Panc1 (cell line): ENCODE data around the gene KMT2D. TPM values are rescaled to one million over a fixed set of nuclear protein-coding genes. Genes with fewer than 3 reads are reported as not detected.

ENCODE experiments used
- ATAC-seq: fragments of 200-7000 bp; cut with Tn5 transposase; 2 replicates; pipeline ENCODE4 v1.9.1; 2020; ENCODE audit warnings: mild to moderate bottlenecking, moderate library complexity
- BruUV-seq: library from RNA; stranded (reverse); fragments of 400-500 nt; replicated peaks from 2 replicates; lab custom pipeline; 2021; lab: Mats Ljungman, UMichigan
- CTCF ChIA-PET: fragments of 300-600 bp; sonication (Branson Sonifier 250); formaldehyde crosslinking; loops from one replicate; lab custom pipeline; 2022; ENCODE audit warnings: antibody characterized with exemption; lab: Charles Lee
- POLR2A ChIA-PET: fragments of 300-600 bp; sonication (Branson Sonifier 250); formaldehyde crosslinking; loops from one replicate; lab custom pipeline; 2022; ENCODE audit warnings: antibody characterized with exemption; lab: Charles Lee
- DNase-seq: peaks from one replicate; pipeline ENCODE4 v3.0.0-alpha.2; 2010; ENCODE audit warnings: low read depth, low spot score
- H3K27ac ChIP-seq: 2 replicates; pipeline ENCODE4 v1.5.1; 2011; ENCODE audit warnings: mild to moderate bottlenecking, low read length, inconsistent platforms
- H3K27me3 ChIP-seq: fragments of 200-500 bp; sonication (Bioruptor generic); 2 replicates; pipeline ENCODE4 v1.6.0; 2014; ENCODE audit warnings: low read length, inconsistent platforms; ENCODE audit not compliant: control insufficient read depth, insufficient read depth
- H3K36me3 ChIP-seq: fragments of 200-500 bp; sonication (Bioruptor generic); 2 replicates; pipeline ENCODE4 v1.5.1; 2014; ENCODE audit warnings: inconsistent platforms, mild to moderate bottlenecking, low read length, moderate library complexity; ENCODE audit not compliant: control insufficient read depth, insufficient read depth
- H3K4me1 ChIP-seq: 2 replicates; pipeline ENCODE4 v1.5.1; 2011; ENCODE audit warnings: inconsistent platforms, mild to moderate bottlenecking, low read length, moderate library complexity; ENCODE audit not compliant: control insufficient read depth, insufficient read depth
- H3K4me3 ChIP-seq, 2 experiments: 2 replicates each; pipeline ENCODE4 v1.5.1; 2011 to 2012; ENCODE audit warnings: low read depth in 2 of 2, low read length in 2 of 2, mild to moderate bottlenecking in 2 of 2, inconsistent platforms in 1 of 2, moderate library complexity in 1 of 2
- H3K9me3 ChIP-seq: fragments of 200-500 bp; sonication (Bioruptor generic); 2 replicates; pipeline ENCODE4 v1.5.1; 2014; ENCODE audit warnings: low read depth, mild to moderate bottlenecking, inconsistent platforms, low read length, moderate library complexity; ENCODE audit not compliant: control insufficient read depth, insufficient read depth
- POLR2AphosphoS5 ChIP-seq: IDR thresholded peaks from 2 replicates; pipeline ENCODE4 v1.6.1; 2012; ENCODE audit warnings: mild to moderate bottlenecking, low read depth, low read length, moderate library complexity
- SIN3A ChIP-seq: IDR thresholded peaks from 2 replicates; pipeline ENCODE4 v1.6.1; 2012; ENCODE audit warnings: low read depth, mild to moderate bottlenecking, low read length, moderate library complexity, borderline replicate concordance; ENCODE audit not compliant: insufficient read depth
- TCF7L2 ChIP-seq: IDR thresholded peaks from 2 replicates; pipeline ENCODE4 v1.6.1; 2011; ENCODE audit warnings: mild to moderate bottlenecking, low read depth, low read length, inconsistent platforms
- in situ Hi-C: cut with HindIII; loops from 2 replicates; pipeline ENCODE4 v1.10.0; 2016; ENCODE audit warnings: low sequenced_read_pairs, low pct_unique_long_range_greater_than_20kb
- intact Hi-C: fragments of 100-400 bp; cut with micrococcal nuclease; formaldehyde crosslinking; loops from one replicate; pipeline ENCODE4 v1.10.0; 2022; ENCODE audit not compliant: unreplicated experiment
- total RNA-seq: library from RNA; stranded (reverse); gene quantifications from one replicate; pipeline ENCODE4 v1.2.1, GENCODE V29; 2021; ENCODE audit not compliant: unreplicated experiment
- TF ChIP-seq, protein P1 (sequence below), 2 experiments: IDR thresholded peaks; 2 replicates each; pipeline ENCODE4 v1.6.1; 2011 to 2012; ENCODE audit warnings: low read depth in 2 of 2, control low read depth in 1 of 2, low read length in 1 of 2, mild to moderate bottlenecking in 1 of 2, moderate library complexity in 1 of 2; ENCODE audit not compliant: insufficient read depth in 1 of 2
- TF ChIP-seq, protein P2 (sequence below): fragments of 450-650 bp; IDR thresholded peaks from 2 replicates; pipeline ENCODE4 v1.5.1; 2017; ENCODE audit warnings: mild to moderate bottlenecking

Gene KMT2D
- total RNA-seq, 1 experiment from 2014 or later: 64.7 TPM

DNA sequence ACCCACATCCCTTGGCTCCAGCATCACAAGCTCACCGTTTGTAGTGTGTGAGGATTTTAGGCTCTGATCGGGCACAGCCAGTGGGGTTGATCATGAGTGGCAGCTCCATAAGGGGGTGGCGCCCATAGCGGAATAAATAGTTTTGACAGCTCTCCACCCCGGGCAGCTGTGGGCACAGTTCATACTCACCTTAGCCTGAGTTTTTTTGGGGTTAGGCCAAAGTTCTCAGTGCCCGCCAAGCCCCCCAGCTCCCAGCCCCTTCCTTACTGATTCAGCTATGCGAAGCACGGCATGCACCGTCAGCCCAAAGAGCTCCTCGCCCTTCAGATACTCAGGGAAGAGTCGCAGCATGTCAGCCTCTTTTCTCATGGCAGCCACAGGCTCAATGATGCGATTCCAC, 36.1 kb downstream of the KMT2D start:
- ATAC-seq: no peak

DNA sequence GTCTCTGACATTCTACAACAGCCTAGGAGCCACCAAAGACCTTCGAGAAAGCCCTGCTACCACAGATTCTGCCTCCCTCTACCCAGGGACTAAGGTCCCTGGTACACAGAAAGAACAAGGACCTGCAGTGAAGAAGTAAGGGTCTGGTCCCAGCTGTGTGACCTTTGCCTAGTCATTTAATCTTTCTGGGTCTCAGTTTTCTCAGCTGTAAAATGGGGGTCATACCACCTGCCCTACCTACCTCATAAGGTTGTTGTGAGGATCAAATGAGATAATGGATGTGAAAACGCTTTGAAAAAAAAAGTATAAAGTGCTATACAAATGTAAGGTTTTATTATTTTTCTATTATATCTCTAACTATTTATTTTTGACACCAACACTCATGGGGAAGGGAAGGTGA, 36.8 kb downstream of the KMT2D start:
- H3K4me3 ChIP-seq: no peak overlapping the region
- DNase-seq (no peak), ATAC-seq (no peak)
- intact Hi-C loops (no loop called here), in situ Hi-C loops (no loop called here)
- peaks cover 41% of the 10 kb centered on the region for H3K36me3 ChIP-seq
- H3K4me1 ChIP-seq: peaks cover 11% of the 10 kb centered on the region
- POLR2A ChIA-PET: no interaction called here
- no peaks in the 10 kb centered on the region for H3K27me3 ChIP-seq
- BruUV-seq: no TSS peak
- CTCF ChIA-PET: no interaction called here
- H3K9me3 ChIP-seq: no peaks in the 10 kb centered on the region
- no peak overlapping the region for H3K27ac ChIP-seq
- TF ChIP-seq TCF7L2: no peak
- TF ChIP-seq POLR2AphosphoS5: no peak
- no peak for TF ChIP-seq SIN3A
- TF ChIP-seq, protein P1, sequence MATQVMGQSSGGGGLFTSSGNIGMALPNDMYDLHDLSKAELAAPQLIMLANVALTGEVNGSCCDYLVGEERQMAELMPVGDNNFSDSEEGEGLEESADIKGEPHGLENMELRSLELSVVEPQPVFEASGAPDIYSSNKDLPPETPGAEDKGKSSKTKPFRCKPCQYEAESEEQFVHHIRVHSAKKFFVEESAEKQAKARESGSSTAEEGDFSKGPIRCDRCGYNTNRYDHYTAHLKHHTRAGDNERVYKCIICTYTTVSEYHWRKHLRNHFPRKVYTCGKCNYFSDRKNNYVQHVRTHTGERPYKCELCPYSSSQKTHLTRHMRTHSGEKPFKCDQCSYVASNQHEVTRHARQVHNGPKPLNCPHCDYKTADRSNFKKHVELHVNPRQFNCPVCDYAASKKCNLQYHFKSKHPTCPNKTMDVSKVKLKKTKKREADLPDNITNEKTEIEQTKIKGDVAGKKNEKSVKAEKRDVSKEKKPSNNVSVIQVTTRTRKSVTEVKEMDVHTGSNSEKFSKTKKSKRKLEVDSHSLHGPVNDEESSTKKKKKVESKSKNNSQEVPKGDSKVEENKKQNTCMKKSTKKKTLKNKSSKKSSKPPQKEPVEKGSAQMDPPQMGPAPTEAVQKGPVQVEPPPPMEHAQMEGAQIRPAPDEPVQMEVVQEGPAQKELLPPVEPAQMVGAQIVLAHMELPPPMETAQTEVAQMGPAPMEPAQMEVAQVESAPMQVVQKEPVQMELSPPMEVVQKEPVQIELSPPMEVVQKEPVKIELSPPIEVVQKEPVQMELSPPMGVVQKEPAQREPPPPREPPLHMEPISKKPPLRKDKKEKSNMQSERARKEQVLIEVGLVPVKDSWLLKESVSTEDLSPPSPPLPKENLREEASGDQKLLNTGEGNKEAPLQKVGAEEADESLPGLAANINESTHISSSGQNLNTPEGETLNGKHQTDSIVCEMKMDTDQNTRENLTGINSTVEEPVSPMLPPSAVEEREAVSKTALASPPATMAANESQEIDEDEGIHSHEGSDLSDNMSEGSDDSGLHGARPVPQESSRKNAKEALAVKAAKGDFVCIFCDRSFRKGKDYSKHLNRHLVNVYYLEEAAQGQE (IDR thresholded peaks at IDR 0.05; ENCODE audit: insufficient read depth in 1 of 2, low read depth in 2 of 2, low read length in 1 of 2): no peak
- TF ChIP-seq, protein P2, sequence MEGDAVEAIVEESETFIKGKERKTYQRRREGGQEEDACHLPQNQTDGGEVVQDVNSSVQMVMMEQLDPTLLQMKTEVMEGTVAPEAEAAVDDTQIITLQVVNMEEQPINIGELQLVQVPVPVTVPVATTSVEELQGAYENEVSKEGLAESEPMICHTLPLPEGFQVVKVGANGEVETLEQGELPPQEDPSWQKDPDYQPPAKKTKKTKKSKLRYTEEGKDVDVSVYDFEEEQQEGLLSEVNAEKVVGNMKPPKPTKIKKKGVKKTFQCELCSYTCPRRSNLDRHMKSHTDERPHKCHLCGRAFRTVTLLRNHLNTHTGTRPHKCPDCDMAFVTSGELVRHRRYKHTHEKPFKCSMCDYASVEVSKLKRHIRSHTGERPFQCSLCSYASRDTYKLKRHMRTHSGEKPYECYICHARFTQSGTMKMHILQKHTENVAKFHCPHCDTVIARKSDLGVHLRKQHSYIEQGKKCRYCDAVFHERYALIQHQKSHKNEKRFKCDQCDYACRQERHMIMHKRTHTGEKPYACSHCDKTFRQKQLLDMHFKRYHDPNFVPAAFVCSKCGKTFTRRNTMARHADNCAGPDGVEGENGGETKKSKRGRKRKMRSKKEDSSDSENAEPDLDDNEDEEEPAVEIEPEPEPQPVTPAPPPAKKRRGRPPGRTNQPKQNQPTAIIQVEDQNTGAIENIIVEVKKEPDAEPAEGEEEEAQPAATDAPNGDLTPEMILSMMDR: no peak

More for the DNA sequence above, 36.1 kb downstream of the KMT2D start:
- no peak for DNase-seq
- in situ Hi-C loops: no loop called here
- no peak overlapping the region for H3K4me3 ChIP-seq
- BruUV-seq: no TSS peak
- H3K36me3 ChIP-seq: peaks cover 41% of the 10 kb centered on the region
- intact Hi-C loops: no loop called here
- H3K9me3 ChIP-seq: no peaks in the 10 kb centered on the region
- no peaks in the 10 kb centered on the region for H3K27me3 ChIP-seq
- no peak for TF ChIP-seq SIN3A
- TF ChIP-seq, protein P2: no peak
- no peak for TF ChIP-seq POLR2AphosphoS5
- no peak for TF ChIP-seq TCF7L2
- TF ChIP-seq, protein P1 (IDR thresholded peaks at IDR 0.05; ENCODE audit: insufficient read depth in 1 of 2, low read depth in 2 of 2, low read length in 1 of 2): no peak
- CTCF ChIA-PET: no interaction called here
- H3K4me1 ChIP-seq: peaks cover 7% of the 10 kb centered on the region
- H3K27ac ChIP-seq: no peak overlapping the region
- POLR2A ChIA-PET: no interaction called here
